Pancreas (tissue), 10 donors: ENCODE data around the gene RAB33A. TPM values are rescaled to one million over a fixed set of nuclear protein-coding genes. Genes with fewer than 3 reads are reported as not detected.

Experiments
- ATAC-seq, 4 donors: fragments of 200-7000 bp; cut with Tn5 transposase; one replicate each; pipeline versions ENCODE4 v1.8.0 to v1.9.1; 2020; ENCODE audit warnings: mild to moderate bottlenecking in 4 of 4, moderate library complexity in 4 of 4
- DNase-seq, 6 donors: peaks; one replicate each; pipeline ENCODE4 v3.0.0-alpha.2; 2020
- FAIRE-seq: peaks from 2 replicates; lab custom pipeline; 2012; peaks lifted over from hg19 to GRCh38; lab: Jason Lieb, UNC
- H3K27ac ChIP-seq, 4 donors: fragments of 200-600 bp; sonication (generic); 1 replicate in 3 of 4; 2 replicates in 1 of 4; pipeline versions ENCODE4 v1.5.0 to v1.8.0; 2020
- H3K27me3 ChIP-seq, 4 donors: fragments of 200-600 bp; one replicate each; pipeline ENCODE4 v1.8.0; 2021
- H3K36me3 ChIP-seq, 3 donors: fragments of 200-600 bp; sonication (generic) in 1 of 3; one replicate each; pipeline versions ENCODE4 v1.5.0 to v1.8.0; 2020 to 2021
- H3K4me1 ChIP-seq, 3 donors: fragments of 200-600 bp; one replicate each; pipeline ENCODE4 v1.8.0; 2021
- H3K4me3 ChIP-seq, 4 donors: fragments of 200-600 bp; sonication (generic) in 2 of 4; one replicate each; pipeline versions ENCODE4 v1.5.0 to v1.8.0; 2020 to 2021
- H3K9me3 ChIP-seq, 4 donors: fragments of 200-600 bp; one replicate each; pipeline ENCODE4 v1.8.0; 2021
- CTCF ChIP-seq, 4 donors: fragments of 200-600 bp; sonication (generic) in 3 of 4; IDR thresholded peaks; one replicate each; pipeline versions ENCODE4 v1.5.0 to v1.8.0; 2021; ENCODE audit warnings: antibody characterized with exemption in 4 of 4
- WGBS, 2 donors: extraction: QIAGEN DNeasy Blood & Tissue Kit; methylation state at CpG; one replicate each; pipeline ENCODE4 v1.1.7; 2013; 5-methylcytosine and 5-hydroxymethylcytosine counted together
- intact Hi-C, 3 donors: fragments of 100-400 bp; cut with DNase I; formaldehyde crosslinking; loops; one replicate each; pipeline versions ENCODE4 v1.11.1 to v1.14.2; 2022
- polyA plus RNA-seq, 2 donors: library from polyadenylated mRNA; stranded (reverse); fragments of 200-250 nt; gene quantifications; one replicate each; pipeline ENCODE4 v1.2.3, GENCODE V29; 2013
- total RNA-seq, 6 donors: library from RNA; stranded (reverse); fragmentation: NEBNext Ultra II Directional in 4 of 6; extraction: Animal tissue kit (Norgen Biotek cat#: 25700) in 4 of 6; gene quantifications; one replicate each; pipeline versions ENCODE4 v1.2.1 to v1.2.4, GENCODE V29; 2021 to 2023
- donor health status: healthy with polysubstance abuse.
- donor health status: DM: no; HTN: no; CAD: no; lungs with moderate emphysema.
- donor health status: DM: no; HTN: no; CAD: no.
- donor health status: control.
- donor health status: control.
- donor health status: Bipolar disorder and iron deficiency.
- donor health status: DM: yes; HTN: yes; CAD: no.
- donor health status: DM: no; HTN: no; CAD: no.
- donor health status: DM: no; HTN: no; CAD: no.
- donor health status: DM: yes; HTN: yes; CAD: no.

RAB33A gene
- total and polyA plus RNA-seq, 8 donors, result 0.17 to 0.38 (median 0.23) TPM; not detected in 5

- DNase-seq (no peak), FAIRE-seq (no peak), ATAC-seq (peak in 3 of 4 donors; percentile 31 to 52 (median 33))
- TF ChIP-seq CTCF (IDR thresholded peaks at IDR 0.05), result no peak
- WGBS, 2 donors, result 41 to 45% methylated on average over 10 of the region's 10 CpGs
- intact Hi-C loops, result no loop called here
- no peaks in the 10 kb centered on the region for H3K9me3 ChIP-seq
- H3K27ac ChIP-seq, result peak overlapping the region in 2 of 4 donors; percentile 18 to 25
- no peaks in the 10 kb centered on the region for H3K36me3 ChIP-seq
- H3K4me1 ChIP-seq, result no peaks in the 10 kb centered on the region
- peaks cover 0 to 9% (median 3%) of the 10 kb centered on the region in 4 donors for H3K27me3 ChIP-seq
- no peak overlapping the region for H3K4me3 ChIP-seq
These were observed 2.4 kb downstream of the RAB33A start for GRCh38 chrX:130174045-130174704.

- no peaks in the 10 kb centered on the region for H3K4me1 ChIP-seq
- peaks cover 0 to 6% (median 2%) of the 10 kb centered on the region in 4 donors for H3K27me3 ChIP-seq
- no peak overlapping the region for H3K4me3 ChIP-seq
- H3K27ac ChIP-seq, result no peak overlapping the region
- no peak for TF ChIP-seq CTCF (IDR thresholded peaks at IDR 0.05)
- FAIRE-seq (no peak), ATAC-seq (no peak), DNase-seq (no peak)
- WGBS, 2 donors, result 59 to 95% methylated on average over 2 of the region's 2 CpGs
- no peaks in the 10 kb centered on the region for H3K9me3 ChIP-seq
- no peaks in the 10 kb centered on the region for H3K36me3 ChIP-seq
- intact Hi-C loops, result no loop called here
These were observed 3.2 kb downstream of the RAB33A start for GRCh38 chrX:130174937-130175336.

- DNase-seq, result no peak
- ATAC-seq, result no peak
- peaks cover 0 to 4% (median 0%) of the 10 kb centered on the region in 4 donors for H3K27me3 ChIP-seq
- intact Hi-C loops, result no loop called here
- FAIRE-seq, result no peak
- H3K4me3 ChIP-seq, result no peak overlapping the region
- no peaks in the 10 kb centered on the region for H3K4me1 ChIP-seq
- H3K27ac ChIP-seq, result no peak overlapping the region
- no peaks in the 10 kb centered on the region for H3K36me3 ChIP-seq
- no peaks in the 10 kb centered on the region for H3K9me3 ChIP-seq
- TF ChIP-seq CTCF (IDR thresholded peaks at IDR 0.05), result no peak
These were observed 4.6 kb downstream of the RAB33A start for GRCh38 chrX:130176354-130176776.

GRCh38 chrX:130176942-130177341 lies 5.2 kb downstream of the RAB33A start:
- intact Hi-C loops, result no loop called here
- DNase-seq (no peak), ATAC-seq (no peak), FAIRE-seq (no peak)
- Histone ChIP-seq H3K4me1 (no peaks in the 10 kb centered on the region), H3K9me3 (no peaks in the 10 kb centered on the region), H3K4me3 (no peak overlapping the region), H3K27me3 (peaks cover 0 to 8% (median 0%) of the 10 kb centered on the region in 4 donors), H3K27ac (no peak overlapping the region), H3K36me3 (no peaks in the 10 kb centered on the region)
- 51 to 53% methylated on average over 4 of the region's 4 CpGs for WGBS, 2 donors
- TF ChIP-seq CTCF (IDR thresholded peaks at IDR 0.05), result no peak

GRCh38 chrX:130179170-130179569 lies 7.4 kb downstream of the RAB33A start:
- ATAC-seq (no peak), DNase-seq (no peak), FAIRE-seq (no peak)
- peaks cover 0 to 7% (median 2%) of the 10 kb centered on the region in 4 donors for H3K27me3 ChIP-seq
- H3K4me3 ChIP-seq, result no peak overlapping the region
- intact Hi-C loops, result no loop called here
- H3K36me3 ChIP-seq, result no peaks in the 10 kb centered on the region
- 59 to 72% methylated on average over 5 of the region's 5 CpGs for WGBS, 2 donors
- no peak for TF ChIP-seq CTCF (IDR thresholded peaks at IDR 0.05)
- no peaks in the 10 kb centered on the region for H3K9me3 ChIP-seq
- no peak overlapping the region for H3K27ac ChIP-seq
- H3K4me1 ChIP-seq, result no peaks in the 10 kb centered on the region
